GM19035 (cell line): Measurements from ENCODE around the gene GPX1.

ENCODE experiments used
- ATAC-seq: cut with Tn5 transposase; IDR thresholded peaks from one replicate; pipeline ENCODE4 v1.9.1; 2021; ENCODE audit not compliant: unreplicated experiment

GPX1 gene

DNA sequence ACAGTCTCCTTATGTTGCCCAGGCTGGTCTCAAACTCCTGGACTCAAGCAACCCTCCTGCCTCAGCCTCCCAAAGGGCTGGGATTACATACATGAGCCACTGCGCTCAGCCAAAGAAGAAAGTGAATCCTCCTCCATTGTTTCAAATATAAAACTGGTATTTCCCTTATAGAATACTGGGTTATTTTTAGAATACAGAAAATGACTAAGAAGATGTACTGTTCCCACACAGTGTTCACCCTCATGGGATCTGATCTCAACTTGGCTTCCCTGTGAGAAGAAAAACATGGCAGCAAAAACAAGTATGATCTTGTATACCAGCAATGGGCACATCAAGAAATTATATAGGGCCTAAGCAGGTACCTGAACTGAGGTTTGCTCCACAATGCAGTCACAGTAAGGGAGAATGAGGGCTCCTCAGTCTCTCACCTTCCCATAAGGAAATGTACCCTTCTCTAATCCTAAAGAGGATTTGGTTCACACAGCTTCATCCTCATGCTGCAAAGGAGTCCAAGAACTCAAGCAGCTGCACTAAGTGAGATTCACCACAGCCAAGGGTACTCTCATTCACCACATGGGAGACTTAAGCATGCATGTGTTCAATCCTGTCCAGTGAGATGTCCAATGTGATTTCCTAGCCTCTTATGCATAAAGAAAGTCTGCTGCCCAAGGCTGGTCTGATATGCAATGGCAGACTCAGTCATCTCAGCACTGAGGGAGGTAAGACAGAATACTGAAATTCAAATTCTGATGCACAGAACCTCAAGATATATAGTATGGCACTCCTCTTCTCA, 44.1 kb downstream of the GPX1 start:
- no peak for ATAC-seq

DNA sequence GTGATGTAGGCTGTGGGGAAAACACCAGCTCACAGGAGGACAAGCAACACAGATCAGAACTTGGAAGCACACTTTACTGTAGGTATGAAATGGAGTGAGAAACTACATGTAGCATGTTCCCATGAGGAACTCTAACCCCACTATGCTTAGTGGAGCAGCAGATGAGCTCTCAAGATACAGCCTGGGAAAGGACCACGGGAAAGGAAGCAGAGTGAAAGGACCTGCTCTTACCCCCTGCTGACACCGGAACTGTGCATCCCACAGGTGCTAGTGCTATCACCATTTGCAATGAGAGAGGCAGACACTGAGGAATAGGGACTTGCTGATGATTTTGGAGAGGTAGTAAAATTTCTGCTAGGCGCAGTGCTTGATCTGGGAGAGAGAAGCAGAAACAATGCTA, 46.9 kb downstream of the GPX1 start:
- no peak for ATAC-seq

- no peak for ATAC-seq
These were observed 47.5 kb downstream of the GPX1 start for GRCh38 chr3:49310677-49311076.
